Activated CD4-positive, alpha-beta T cell treated with anti-CD3 and anti-CD28 coated beads, Interleukin-2, amount 50 U/mL, for 4 hours (primary cell): ENCODE measurements around the gene PDE6H.

ENCODE experiments used
- DNase-seq, 2 experiments: peaks; one replicate each; pipeline ENCODE4 v3.0.0-alpha.2; 2020

PDE6H gene

GRCh38 chr12:15005064-15005463, 32.2 kb downstream of the PDE6H start:
- no peak for DNase-seq

GRCh38 chr12:15007551-15007950, 34.7 kb downstream of the PDE6H start:
- DNase-seq: no peak

- DNase-seq: no peak
Measured at GRCh38 chr12:15011162-15011561, 38.3 kb downstream of the PDE6H start.

- no peak for DNase-seq
Measured at GRCh38 chr12:15013634-15014179, 40.9 kb downstream of the PDE6H start.

GRCh38 chr12:15014708-15015107, 41.9 kb downstream of the PDE6H start:
- no peak for DNase-seq

- no peak for DNase-seq
Measured at GRCh38 chr12:15015121-15015520, 42.3 kb downstream of the PDE6H start.

- DNase-seq: no peak
Measured at GRCh38 chr12:15020156-15020555, 47.3 kb downstream of the PDE6H start.
